GM12878 (cell line): ENCODE results near the gene SH3GL2. TPM values are rescaled to one million over a fixed set of nuclear protein-coding genes. Genes with fewer than 3 reads are reported as not detected.

Experiments
- ATAC-seq: fragments of 200-7000 bp; cut with Tn5 transposase; 3 replicates; pipeline ENCODE4 v1.9.1; 2020; ENCODE audit warnings: mild to moderate bottlenecking, moderate library complexity
- BruUV-seq: library from RNA; stranded (reverse); fragments of 400-500 nt; replicated peaks from 2 replicates; lab custom pipeline; 2021; lab: Mats Ljungman, UMichigan
- CTCF ChIA-PET: fragments of 300-600 bp; sonication (Branson Sonifier 250); formaldehyde crosslinking; extraction: SDS; loops from one replicate; lab custom pipeline; 2021; ENCODE audit warnings: inconsistent platforms; lab: Yijun Ruan, JAX
- POLR2A ChIA-PET: fragments of 350-600 bp; formaldehyde crosslinking; extraction: SDS; loops from one replicate; lab custom pipeline; 2021; ENCODE audit warnings: inconsistent platforms; lab: Charles Lee
- RAD21 ChIA-PET: fragments of 300-600 bp; sonication (Branson Sonifier 250); formaldehyde crosslinking; loops from one replicate; lab custom pipeline; 2023; ENCODE audit warnings: antibody characterized with exemption; ENCODE audit not compliant: unreplicated experiment; lab: Charles Lee
- SMC1A ChIA-PET: fragments of 300-600 bp; sonication (Branson Sonifier 250); formaldehyde crosslinking; loops from one replicate; lab custom pipeline; 2023; ENCODE audit not compliant: unreplicated experiment, uncharacterized antibody; lab: Charles Lee
- DNase-seq: peaks from one replicate; pipeline ENCODE4 v3.0.0-alpha.2; 2011; ENCODE audit warnings: low read depth, low spot score
- FAIRE-seq: peaks from 3 replicates; lab custom pipeline; 2011; peaks lifted over from hg19 to GRCh38; lab: Jason Lieb, UNC
- H2AFZ ChIP-seq: 2 replicates; pipeline ENCODE4 v1.6.0; 2011; ENCODE audit warnings: low read depth, low read length, control low read depth; ENCODE audit not compliant: control insufficient read depth
- H3K27ac ChIP-seq: 2 replicates; pipeline ENCODE4 v1.5.1; 2011; ENCODE audit warnings: control low read depth; ENCODE audit not compliant: control insufficient read depth, insufficient read depth
- H3K27me3 ChIP-seq, 2 experiments: replicated peaks in 1 of 2; 2 replicates each; pipeline versions ENCODE4 v1.6.0 to v1.6.1; 2011; ENCODE audit warnings: low read length in 1 of 2; ENCODE audit not compliant: control insufficient read depth in 2 of 2, insufficient read depth in 2 of 2
- H3K36me3 ChIP-seq, 2 experiments: 2 replicates each; pipeline ENCODE4 v1.5.1; 2011; ENCODE audit warnings: low read length in 1 of 2; ENCODE audit not compliant: control insufficient read depth in 2 of 2, insufficient read depth in 2 of 2
- H3K4me1 ChIP-seq: 2 replicates; pipeline ENCODE4 v1.6.1; 2011; ENCODE audit warnings: mild to moderate bottlenecking, low read length, moderate library complexity, mixed read lengths; ENCODE audit not compliant: control insufficient read depth, insufficient read depth
- H3K4me2 ChIP-seq: 2 replicates; pipeline ENCODE4 v1.6.0; 2011; ENCODE audit warnings: control low read depth; ENCODE audit not compliant: control insufficient read depth, insufficient read depth
- H3K4me3 ChIP-seq: fragments of 200-600 bp; sonication (generic); 2 replicates; pipeline ENCODE4 v1.5.1; 2016
- H3K79me2 ChIP-seq: 2 replicates; pipeline ENCODE4 v1.6.0; 2011; ENCODE audit warnings: low read length; ENCODE audit not compliant: control insufficient read depth, insufficient read depth
- H3K9ac ChIP-seq: 2 replicates; pipeline ENCODE4 v1.8.0; 2011; ENCODE audit warnings: low read length, control low read depth, mixed read lengths; ENCODE audit not compliant: control insufficient read depth, insufficient read depth
- H3K9me3 ChIP-seq: replicated peaks from 3 replicates; pipeline ENCODE4 v1.5.1; 2011; ENCODE audit warnings: mild to moderate bottlenecking, low read length; ENCODE audit not compliant: control insufficient read depth, insufficient read depth
- H4K20me1 ChIP-seq: 2 replicates; pipeline ENCODE4 v1.6.0; 2011; ENCODE audit not compliant: control insufficient read depth, insufficient read depth
- BACH1 ChIP-seq: fragments of 450-650 bp; IDR thresholded peaks from 2 replicates; pipeline ENCODE4 v1.6.1; 2017; ENCODE audit warnings: mild to moderate bottlenecking, borderline replicate concordance
- CBX5 ChIP-seq: sonication (generic); IDR thresholded peaks from 2 replicates; pipeline ENCODE4 v1.6.1; 2016; ENCODE audit warnings: low read depth, moderate library complexity, mild to moderate bottlenecking, inconsistent platforms
- EED ChIP-seq: sonication (generic); IDR thresholded peaks from 2 replicates; pipeline ENCODE4 v1.6.1; 2016; ENCODE audit warnings: antibody characterized with exemption, low read depth
- GATAD2B ChIP-seq: fragments of 450-650 bp; conservative IDR thresholded peaks from 2 replicates; pipeline ENCODE4 v1.6.1; 2017; ENCODE audit warnings: low read depth, mild to moderate bottlenecking, moderate library complexity
- IKZF2 ChIP-seq, 2 experiments: fragments of 450-650 bp; IDR thresholded peaks; 2 replicates each; pipeline ENCODE4 v1.6.1; 2017; ENCODE audit warnings: mild to moderate bottlenecking in 2 of 2, moderate library complexity in 2 of 2
- MTA2 ChIP-seq: fragments of 450-650 bp; IDR thresholded peaks from 2 replicates; pipeline ENCODE4 v1.6.1; 2016; ENCODE audit warnings: low read depth, mild to moderate bottlenecking, moderate library complexity
- MTA3 ChIP-seq: IDR thresholded peaks from 2 replicates; pipeline ENCODE4 v1.6.1; 2012; ENCODE audit warnings: low read length, inconsistent platforms, borderline replicate concordance
- NR2C1 ChIP-seq: fragments of 450-650 bp; IDR thresholded peaks from 2 replicates; pipeline ENCODE4 v1.6.1; 2017; ENCODE audit warnings: antibody characterized with exemption, mild to moderate bottlenecking, moderate library complexity
- POLR2AphosphoS5 ChIP-seq: IDR thresholded peaks from 2 replicates; pipeline ENCODE4 v1.6.1; 2011; ENCODE audit warnings: mild to moderate bottlenecking, low read length, inconsistent platforms
- POU2F2 ChIP-seq: IDR thresholded peaks from 3 replicates; pipeline ENCODE4 v1.6.1; 2011; ENCODE audit warnings: low read depth, mild to moderate bottlenecking, low read length, borderline replicate concordance
- PRDM15 ChIP-seq: fragments of 450-650 bp; formaldehyde crosslinking; IDR thresholded peaks from 2 replicates; pipeline ENCODE4 v1.4.0; 2020; ENCODE audit warnings: mild to moderate bottlenecking, moderate library complexity
- SIX5 ChIP-seq: IDR thresholded peaks from 2 replicates; pipeline ENCODE4 v1.6.1; 2011; ENCODE audit warnings: mild to moderate bottlenecking, low read depth, low read length, moderate library complexity; ENCODE audit not compliant: severe bottlenecking
- SUPT20H ChIP-seq: IDR thresholded peaks from 2 replicates; pipeline ENCODE4 v1.6.1; 2011; ENCODE audit warnings: low read depth, mild to moderate bottlenecking, low read length, moderate library complexity, borderline replicate concordance; ENCODE audit not compliant: control insufficient read depth
- USF2 ChIP-seq: IDR thresholded peaks from 2 replicates; pipeline ENCODE4 v1.6.1; 2011; ENCODE audit warnings: low read depth, low read length, improper control_type of control experiment, borderline replicate concordance
- WRNIP1 ChIP-seq: IDR thresholded peaks from 2 replicates; pipeline ENCODE4 v1.6.1; 2011; ENCODE audit warnings: low read depth, low read length, improper control_type of control experiment, borderline replicate concordance
- ZNF217 ChIP-seq: fragments of 450-650 bp; IDR thresholded peaks from 2 replicates; pipeline ENCODE4 v1.6.1; 2017; ENCODE audit warnings: antibody characterized with exemption, mild to moderate bottlenecking
- WGBS: methylation state at CpG from one replicate; pipeline ENCODE4 v1.1.6; 2016; ENCODE audit warnings: low lambda C conversion rate; ENCODE audit not compliant: insufficient replicate concordance, insufficient coverage; ENCODE audit errors: missing lambda C conversion rate; 5-methylcytosine and 5-hydroxymethylcytosine counted together
- in situ Hi-C: fragments of 300-500 bp; cut with MboI; formaldehyde crosslinking; loops from 9 replicates; pipeline ENCODE4 v1.14.3; 2018; ENCODE audit warnings: mixed read lengths
- intact Hi-C: fragments of 100-400 bp; cut with micrococcal nuclease; formaldehyde crosslinking; loops from one replicate; pipeline ENCODE4 v1.14.2; 2022; ENCODE audit not compliant: unreplicated experiment
- polyA plus RNA-seq, 11 experiments: library from polyadenylated mRNA; depleted of rRNA in 4 of 11; unstranded in 6 of 11; stranded (reverse) in 5 of 11; fragments of >200 nt; fragmentation: Nextera tagmentation in 4 of 11; fragmentation: Illumina TruSeq in 1 of 11; extraction: Ambion mirVana in 4 of 11; extraction: Trizol in 1 of 11; gene quantifications; 1 replicate in 1 of 11; 2 replicates in 10 of 11; pipeline versions ENCODE4 v1.2.1 to v1.2.3, GENCODE V29; 2011 to 2016; ENCODE audit warnings: inconsistent platforms in 2 of 11, missing spikeins in 2 of 11, low read depth in 1 of 11
- total RNA-seq, 4 experiments: library from RNA; depleted of rRNA in 3 of 4; stranded (reverse); fragments of >200 nt in 3 of 4; fragmentation: Illumina TruSeq in 1 of 4; extraction: Trizol in 1 of 4; gene quantifications; 2 replicates each; pipeline versions ENCODE4 v1.2.1 to v1.2.3, GENCODE V29; 2013 to 2021
- TF ChIP-seq, protein P1 (sequence below): fragments of 450-650 bp; IDR thresholded peaks from 2 replicates; pipeline ENCODE4 v1.6.1; 2017; ENCODE audit warnings: borderline replicate concordance
- TF ChIP-seq, protein P2 (sequence below): fragments of 450-650 bp; IDR thresholded peaks from 2 replicates; pipeline ENCODE4 v1.6.1; 2017; ENCODE audit warnings: mild to moderate bottlenecking

Gene SH3GL2
- total and polyA plus RNA-seq, 10 of the 15 experiments (the other 5 are each of a cell fraction or from before 2014, with no cell fraction given): not detected

GRCh38 chr9:17730899-17731298, 152.0 kb downstream of the SH3GL2 start:
- FAIRE-seq (no peak), DNase-seq (no peak), ATAC-seq (no peak)
- Histone ChIP-seq H3K4me2 (no peak overlapping the region), H3K27me3 (no peaks in the 10 kb centered on the region), H4K20me1 (no peaks in the 10 kb centered on the region), H3K79me2 (no peaks in the 10 kb centered on the region), H3K9ac (no peak overlapping the region), H3K27ac (no peak overlapping the region), H2AFZ (no peak overlapping the region), H3K36me3 (no peaks in the 10 kb centered on the region), H3K4me1 (no peaks in the 10 kb centered on the region), H3K9me3 (no peaks in the 10 kb centered on the region), H3K4me3 (no peak overlapping the region)
- WGBS: 7% methylated on average over 7 of the region's 7 CpGs
- CTCF ChIA-PET: no interaction called here
- no TSS peak for BruUV-seq
- intact Hi-C loops (no loop called here), in situ Hi-C loops (no loop called here)
- RAD21 ChIA-PET: no interaction called here
- TF ChIP-seq EED (no peak), ZNF217 (no peak), CBX5 (no peak), POU2F2 (no peak), NR2C1 (no peak), SUPT20H (no peak), WRNIP1 (no peak), PRDM15 (CRISPR knock-in tag) (no peak), USF2 (no peak), GATAD2B (no peak), MTA3 (no peak), POLR2AphosphoS5 (no peak), IKZF2 (IDR thresholded peaks at IDR 0.05) (no peak), BACH1 (no peak), SIX5 (no peak), MTA2 (no peak)
- TF ChIP-seq, protein P1, sequence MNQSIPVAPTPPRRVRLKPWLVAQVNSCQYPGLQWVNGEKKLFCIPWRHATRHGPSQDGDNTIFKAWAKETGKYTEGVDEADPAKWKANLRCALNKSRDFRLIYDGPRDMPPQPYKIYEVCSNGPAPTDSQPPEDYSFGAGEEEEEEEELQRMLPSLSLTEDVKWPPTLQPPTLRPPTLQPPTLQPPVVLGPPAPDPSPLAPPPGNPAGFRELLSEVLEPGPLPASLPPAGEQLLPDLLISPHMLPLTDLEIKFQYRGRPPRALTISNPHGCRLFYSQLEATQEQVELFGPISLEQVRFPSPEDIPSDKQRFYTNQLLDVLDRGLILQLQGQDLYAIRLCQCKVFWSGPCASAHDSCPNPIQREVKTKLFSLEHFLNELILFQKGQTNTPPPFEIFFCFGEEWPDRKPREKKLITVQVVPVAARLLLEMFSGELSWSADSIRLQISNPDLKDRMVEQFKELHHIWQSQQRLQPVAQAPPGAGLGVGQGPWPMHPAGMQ: no peak
- TF ChIP-seq, protein P2, sequence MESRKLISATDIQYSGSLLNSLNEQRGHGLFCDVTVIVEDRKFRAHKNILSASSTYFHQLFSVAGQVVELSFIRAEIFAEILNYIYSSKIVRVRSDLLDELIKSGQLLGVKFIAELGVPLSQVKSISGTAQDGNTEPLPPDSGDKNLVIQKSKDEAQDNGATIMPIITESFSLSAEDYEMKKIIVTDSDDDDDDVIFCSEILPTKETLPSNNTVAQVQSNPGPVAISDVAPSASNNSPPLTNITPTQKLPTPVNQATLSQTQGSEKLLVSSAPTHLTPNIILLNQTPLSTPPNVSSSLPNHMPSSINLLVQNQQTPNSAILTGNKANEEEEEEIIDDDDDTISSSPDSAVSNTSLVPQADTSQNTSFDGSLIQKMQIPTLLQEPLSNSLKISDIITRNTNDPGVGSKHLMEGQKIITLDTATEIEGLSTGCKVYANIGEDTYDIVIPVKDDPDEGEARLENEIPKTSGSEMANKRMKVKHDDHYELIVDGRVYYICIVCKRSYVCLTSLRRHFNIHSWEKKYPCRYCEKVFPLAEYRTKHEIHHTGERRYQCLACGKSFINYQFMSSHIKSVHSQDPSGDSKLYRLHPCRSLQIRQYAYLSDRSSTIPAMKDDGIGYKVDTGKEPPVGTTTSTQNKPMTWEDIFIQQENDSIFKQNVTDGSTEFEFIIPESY: no peak
- SMC1A ChIA-PET: no interaction called here
- POLR2A ChIA-PET: no interaction called here
